Measurements from ENCODE around the gene CCL17. TPM values are rescaled to one million over a fixed set of nuclear protein-coding genes. Genes with fewer than 3 reads are reported as not detected.
"Not testable (repeated sequence)": the region's sequence is repeated elsewhere in the genome, so short reads cannot be mapped to it uniquely, and the experiment has no call there.

CCL17 gene
- total RNA-seq, 5 donors from 2014 or later (not counting 1 experiment from before 2014, with no cell fraction given), result 0.93 to 1.2 (median 1.2) TPM; not detected in 2

DNA sequence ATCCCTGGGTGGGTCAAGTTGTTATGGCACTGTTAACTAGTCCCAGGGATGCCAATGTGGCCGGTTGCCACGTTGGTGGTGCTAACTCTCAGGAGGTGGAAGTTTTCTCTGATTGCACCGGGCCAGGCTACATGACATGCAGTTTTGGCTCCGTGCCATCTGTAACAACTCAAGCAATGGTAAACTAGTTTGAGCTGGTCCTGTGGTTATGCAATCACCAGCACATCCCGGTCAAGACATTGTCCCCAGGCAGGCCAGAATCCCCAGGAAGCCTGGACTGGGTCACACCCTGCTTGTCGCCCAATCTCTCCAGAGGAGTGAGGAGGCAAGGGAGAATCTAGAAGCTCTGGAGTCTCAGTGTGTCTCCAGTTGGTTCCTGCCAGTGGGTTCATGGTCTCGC is 10.1 kb upstream of the CCL17 start:
- ChIA-PET POLR2A (no interaction called here), CTCF (no interaction called here)
- ATAC-seq (replicated peaks in 1 of 4) (no peak), DNase-seq (no peak)
- no peaks in the 10 kb centered on the region for H3K9me3 Mint-ChIP-seq
- H3K4me1 ChIP-seq (ENCODE audit: control insufficient read depth in 1 of 2, extremely low read depth in 1 of 2, insufficient read depth in 2 of 2, low read length in 2 of 2), result no peaks in the 10 kb centered on the region
- H3K4me3 ChIP-seq (ENCODE audit: control insufficient read depth in 1 of 2, extremely low read depth in 1 of 2, low read length in 1 of 2), result no peak overlapping the region
- H3K36me3 ChIP-seq (ENCODE audit: control insufficient read depth in 2 of 2, extremely low read depth in 1 of 2, insufficient read depth in 1 of 2, low read length in 1 of 2), result no peaks in the 10 kb centered on the region
- H3K27me3 Mint-ChIP-seq, result peaks cover 0 to 8% of the 10 kb centered on the region in 2 donors
- H3K4me3 Mint-ChIP-seq, result no peak overlapping the region
- H3K27me3 ChIP-seq (replicated peaks in 1 of 2; ENCODE audit: control insufficient read depth in 2 of 2, extremely low read depth in 1 of 2, insufficient read depth in 2 of 2, low read length in 1 of 2), result peaks cover 0 to 10% of the 10 kb centered on the region in 2 experiments
- H3K27ac Mint-ChIP-seq, result no peak overlapping the region
- H3K27ac ChIP-seq (ENCODE audit: low read length), result no peak overlapping the region
- no peaks in the 10 kb centered on the region for H3K9me3 ChIP-seq
- H3K36me3 Mint-ChIP-seq, result no peaks in the 10 kb centered on the region
- WGBS (ENCODE audit: insufficient coverage), result 82% methylated on average over 6 of the region's 7 CpGs
- H3K4me1 Mint-ChIP-seq, result no peaks in the 10 kb centered on the region

GRCh38 chr16:57395026-57395425 is 9.5 kb upstream of the CCL17 start:
- no peaks in the 10 kb centered on the region for H3K4me1 ChIP-seq (ENCODE audit: control insufficient read depth in 1 of 2, extremely low read depth in 1 of 2, insufficient read depth in 2 of 2, low read length in 2 of 2)
- no peak overlapping the region for H3K4me3 Mint-ChIP-seq
- peaks cover 0 to 8% of the 10 kb centered on the region in 2 donors for H3K27me3 Mint-ChIP-seq
- H3K27ac ChIP-seq (ENCODE audit: low read length), result no peak overlapping the region
- H3K36me3 ChIP-seq (ENCODE audit: control insufficient read depth in 2 of 2, extremely low read depth in 1 of 2, insufficient read depth in 1 of 2, low read length in 1 of 2), result no peaks in the 10 kb centered on the region
- H3K4me1 Mint-ChIP-seq, result no peaks in the 10 kb centered on the region
- no peak overlapping the region for H3K4me3 ChIP-seq (ENCODE audit: control insufficient read depth in 1 of 2, extremely low read depth in 1 of 2, low read length in 1 of 2)
- H3K36me3 Mint-ChIP-seq, result no peaks in the 10 kb centered on the region
- ATAC-seq (replicated peaks in 1 of 4), result no peak
- POLR2A ChIA-PET, result no interaction called here
- no peak for DNase-seq
- H3K27ac Mint-ChIP-seq, result no peak overlapping the region
- CTCF ChIA-PET, result no interaction called here
- H3K9me3 Mint-ChIP-seq, result no peaks in the 10 kb centered on the region
- H3K27me3 ChIP-seq (replicated peaks in 1 of 2; ENCODE audit: control insufficient read depth in 2 of 2, extremely low read depth in 1 of 2, insufficient read depth in 2 of 2, low read length in 1 of 2), result peaks cover 0 to 10% of the 10 kb centered on the region in 2 experiments
- 85% methylated on average over 4 of the region's 5 CpGs for WGBS (ENCODE audit: insufficient coverage)
- H3K9me3 ChIP-seq, result no peaks in the 10 kb centered on the region

GRCh38 chr16:57396786-57397185 is 7.8 kb upstream of the CCL17 start:
- Histone ChIP-seq H3K36me3 (ENCODE audit: control insufficient read depth in 2 of 2, extremely low read depth in 1 of 2, insufficient read depth in 1 of 2, low read length in 1 of 2) (no peaks in the 10 kb centered on the region), H3K4me3 (ENCODE audit: control insufficient read depth in 1 of 2, extremely low read depth in 1 of 2, low read length in 1 of 2) (no peak overlapping the region), H3K27ac (ENCODE audit: low read length) (no peak overlapping the region), H3K27me3 (replicated peaks in 1 of 2; ENCODE audit: control insufficient read depth in 2 of 2, extremely low read depth in 1 of 2, insufficient read depth in 2 of 2, low read length in 1 of 2) (peaks cover 0 to 13% of the 10 kb centered on the region in 2 experiments), H3K4me1 (ENCODE audit: control insufficient read depth in 1 of 2, extremely low read depth in 1 of 2, insufficient read depth in 2 of 2, low read length in 2 of 2) (no peaks in the 10 kb centered on the region), H3K9me3 (no peaks in the 10 kb centered on the region)
- H3K4me3 Mint-ChIP-seq, result no peak overlapping the region
- peaks cover 0 to 10% of the 10 kb centered on the region in 2 donors for H3K27me3 Mint-ChIP-seq
- H3K4me1 Mint-ChIP-seq, result no peaks in the 10 kb centered on the region
- POLR2A ChIA-PET, result no interaction called here
- ATAC-seq (replicated peaks in 1 of 4), result no peak
- H3K9me3 Mint-ChIP-seq, result no peaks in the 10 kb centered on the region
- CTCF ChIA-PET, result no interaction called here
- WGBS (ENCODE audit: insufficient coverage), result 60% methylated on average over 1 of the region's 4 CpGs
- H3K36me3 Mint-ChIP-seq, result no peaks in the 10 kb centered on the region
- DNase-seq, result no peak
- H3K27ac Mint-ChIP-seq, result no peak overlapping the region

GRCh38 chr16:57397493-57397892 is 7.1 kb upstream of the CCL17 start:
- H3K36me3 ChIP-seq (ENCODE audit: control insufficient read depth in 2 of 2, extremely low read depth in 1 of 2, insufficient read depth in 1 of 2, low read length in 1 of 2); H3K4me1 ChIP-seq (ENCODE audit: control insufficient read depth in 1 of 2, extremely low read depth in 1 of 2, insufficient read depth in 2 of 2, low read length in 2 of 2); H3K4me3 ChIP-seq (ENCODE audit: control insufficient read depth in 1 of 2, extremely low read depth in 1 of 2, low read length in 1 of 2); ATAC-seq (replicated peaks in 1 of 4); H3K27ac Mint-ChIP-seq; DNase-seq; H3K36me3 Mint-ChIP-seq; H3K9me3 Mint-ChIP-seq; H3K9me3 ChIP-seq; H3K4me3 Mint-ChIP-seq; H3K27me3 Mint-ChIP-seq; H3K4me1 Mint-ChIP-seq; H3K27ac ChIP-seq (ENCODE audit: low read length); CTCF ChIA-PET; POLR2A ChIA-PET: not testable (repeated sequence)
- no CpG with 5 or more reads among the region's 4 CpGs for WGBS (ENCODE audit: insufficient coverage)
- peaks cover 0 to 19% of the 10 kb centered on the region in 2 experiments for H3K27me3 ChIP-seq (replicated peaks in 1 of 2; ENCODE audit: control insufficient read depth in 2 of 2, extremely low read depth in 1 of 2, insufficient read depth in 2 of 2, low read length in 1 of 2)

DNA sequence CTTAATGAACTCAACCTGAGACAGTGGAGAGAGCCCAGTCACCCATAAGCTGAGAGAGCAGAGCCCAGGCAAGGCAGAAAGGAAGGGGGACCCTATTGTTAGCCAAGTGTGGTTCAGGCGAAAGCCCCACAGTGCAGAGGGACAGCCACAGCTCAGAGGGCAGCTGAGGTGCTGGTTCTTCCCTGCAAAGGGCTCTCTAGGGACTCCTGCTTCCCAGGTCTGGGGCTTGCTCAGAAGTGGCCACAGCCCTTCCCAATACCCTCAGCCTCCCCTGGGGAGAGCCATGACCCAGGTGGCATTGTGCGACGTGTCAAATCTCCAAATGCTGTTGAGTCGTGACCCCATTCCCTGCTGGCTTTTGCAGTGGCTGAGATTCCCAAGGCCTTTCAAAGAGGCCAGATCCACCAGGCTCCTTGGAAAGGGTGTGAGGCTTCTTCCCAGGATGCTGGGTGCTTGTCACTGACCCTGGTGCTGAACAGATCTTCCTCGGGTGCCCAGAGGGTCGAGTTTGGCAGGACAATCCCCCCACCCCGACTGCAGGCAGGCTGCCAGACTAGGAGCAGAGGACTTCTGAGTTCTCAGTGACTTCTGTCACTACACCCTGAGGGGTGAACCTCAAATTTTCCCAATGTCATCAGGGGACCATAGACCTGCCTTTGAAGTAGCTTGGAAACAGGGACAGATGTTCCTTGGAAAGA is 2.5 kb upstream of the CCL17 start:
- no peaks in the 10 kb centered on the region for H3K36me3 ChIP-seq (ENCODE audit: control insufficient read depth in 2 of 2, extremely low read depth in 1 of 2, insufficient read depth in 1 of 2, low read length in 1 of 2)
- no peak overlapping the region for H3K4me3 ChIP-seq (ENCODE audit: control insufficient read depth in 1 of 2, extremely low read depth in 1 of 2, low read length in 1 of 2)
- H3K27ac Mint-ChIP-seq, result no peak overlapping the region
- H3K36me3 Mint-ChIP-seq, result no peaks in the 10 kb centered on the region
- H3K4me1 ChIP-seq (ENCODE audit: control insufficient read depth in 1 of 2, extremely low read depth in 1 of 2, insufficient read depth in 2 of 2, low read length in 2 of 2), result no peaks in the 10 kb centered on the region
- H3K27ac ChIP-seq (ENCODE audit: low read length), result no peak overlapping the region
- 90% methylated on average over 3 of the region's 7 CpGs for WGBS (ENCODE audit: insufficient coverage)
- no peaks in the 10 kb centered on the region for H3K9me3 ChIP-seq
- ChIA-PET POLR2A (no interaction called here), CTCF (interaction anchor here in 1 of 2 donors (0.6 kb wide), 1 partner anchor 221 kb away, joined by 3 read pairs; no protein-coding TSS in a partner anchor)
- ATAC-seq (replicated peaks in 1 of 4), result no peak
- no peaks in the 10 kb centered on the region for H3K4me1 Mint-ChIP-seq
- H3K27me3 Mint-ChIP-seq, result peaks cover 0 to 2% of the 10 kb centered on the region in 2 donors
- no peak overlapping the region for H3K4me3 Mint-ChIP-seq
- no peaks in the 10 kb centered on the region for H3K9me3 Mint-ChIP-seq
- DNase-seq, result no peak
- peaks cover 0 to 9% of the 10 kb centered on the region in 2 experiments for H3K27me3 ChIP-seq (replicated peaks in 1 of 2; ENCODE audit: control insufficient read depth in 2 of 2, extremely low read depth in 1 of 2, insufficient read depth in 2 of 2, low read length in 1 of 2)

DNA sequence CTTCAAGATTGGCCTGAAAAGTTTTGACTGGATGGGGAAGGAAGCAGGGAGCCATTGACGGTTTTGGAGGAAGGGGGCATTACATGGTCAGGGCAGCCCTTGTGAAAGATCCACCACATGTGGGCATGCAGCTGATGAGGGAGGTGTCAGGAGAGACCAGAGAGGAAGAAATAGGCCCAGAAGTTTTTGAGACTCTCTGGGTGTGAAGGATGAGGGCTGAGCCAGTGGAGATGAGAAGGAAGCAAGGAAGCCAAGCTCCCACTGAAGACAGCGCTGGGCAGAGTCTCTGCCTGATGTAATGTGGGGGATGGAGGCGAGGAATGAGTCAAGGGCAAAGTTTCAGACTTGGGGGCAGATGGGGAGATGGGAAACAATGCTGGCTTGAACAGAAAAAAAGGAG is 530 bp downstream of the CCL17 start:
- no peak for ATAC-seq (replicated peaks in 1 of 4)
- no peaks in the 10 kb centered on the region for H3K4me1 ChIP-seq (ENCODE audit: control insufficient read depth in 1 of 2, extremely low read depth in 1 of 2, insufficient read depth in 2 of 2, low read length in 2 of 2)
- Mint-ChIP-seq H3K4me1 (peaks cover 0 to 2% (median 0%) of the 10 kb centered on the region in 3 donors), H3K27ac (no peak overlapping the region), H3K9me3 (no peaks in the 10 kb centered on the region), H3K36me3 (no peaks in the 10 kb centered on the region), H3K27me3 (peaks cover 4 to 9% of the 10 kb centered on the region in 2 donors), H3K4me3 (no peak overlapping the region)
- H3K4me3 ChIP-seq (ENCODE audit: control insufficient read depth in 1 of 2, extremely low read depth in 1 of 2, low read length in 1 of 2), result no peak overlapping the region
- H3K36me3 ChIP-seq (ENCODE audit: control insufficient read depth in 2 of 2, extremely low read depth in 1 of 2, insufficient read depth in 1 of 2, low read length in 1 of 2), result no peaks in the 10 kb centered on the region
- POLR2A ChIA-PET, result no interaction called here
- no peaks in the 10 kb centered on the region for H3K9me3 ChIP-seq
- CTCF ChIA-PET, result no interaction called here
- no peak for DNase-seq
- 50% methylated on average over 3 of the region's 3 CpGs for WGBS (ENCODE audit: insufficient coverage)
- H3K27ac ChIP-seq (ENCODE audit: low read length), result no peak overlapping the region
- peaks cover 0 to 14% of the 10 kb centered on the region in 2 experiments for H3K27me3 ChIP-seq (replicated peaks in 1 of 2; ENCODE audit: control insufficient read depth in 2 of 2, extremely low read depth in 1 of 2, insufficient read depth in 2 of 2, low read length in 1 of 2)

All from T-cell (primary cell).